ENCODE measurements around the gene LRRC28.

GRCh38 chr15:99307735-99308134 is 56.5 kb downstream of the LRRC28 start:
- TF ChIP-seq CTCF (IDR thresholded peaks at IDR 0.05): no peak
- TF ChIP-seq POLR2AphosphoS5 (IDR thresholded peaks at IDR 0.05): no peak
- no peak for TF ChIP-seq POLR2A (IDR thresholded peaks at IDR 0.05)
